GM12801 (cell line): ENCODE results near the gene NAGK.

Source experiments
- TF ChIP-seq, protein P1 (sequence below): IDR thresholded peaks from one replicate; pipeline ENCODE4 v1.5.1; 2011; ENCODE audit warnings: control low read depth; ENCODE audit not compliant: insufficient read length; ENCODE audit errors: extremely low read depth

Gene NAGK

DNA sequence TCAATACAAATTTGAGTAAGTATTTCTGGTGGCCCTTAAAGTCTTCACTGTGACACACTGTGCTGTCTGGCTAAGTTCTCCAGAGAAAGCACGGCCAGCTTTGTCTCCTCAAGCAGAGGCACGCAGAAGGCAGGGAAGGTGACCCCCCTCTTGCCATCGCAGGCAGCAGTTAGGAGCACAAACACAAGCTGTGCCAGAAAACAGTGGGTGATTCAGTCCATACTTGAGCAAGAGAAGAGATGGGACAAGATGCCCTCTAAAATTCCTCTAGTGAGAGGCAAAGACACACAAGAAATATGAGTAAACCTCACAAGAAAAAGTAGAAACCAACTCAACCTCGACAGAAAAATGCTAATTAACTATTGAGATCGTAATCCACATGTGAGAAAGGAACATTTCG, 51.7 kb downstream of the NAGK start:
- TF ChIP-seq, protein P1, sequence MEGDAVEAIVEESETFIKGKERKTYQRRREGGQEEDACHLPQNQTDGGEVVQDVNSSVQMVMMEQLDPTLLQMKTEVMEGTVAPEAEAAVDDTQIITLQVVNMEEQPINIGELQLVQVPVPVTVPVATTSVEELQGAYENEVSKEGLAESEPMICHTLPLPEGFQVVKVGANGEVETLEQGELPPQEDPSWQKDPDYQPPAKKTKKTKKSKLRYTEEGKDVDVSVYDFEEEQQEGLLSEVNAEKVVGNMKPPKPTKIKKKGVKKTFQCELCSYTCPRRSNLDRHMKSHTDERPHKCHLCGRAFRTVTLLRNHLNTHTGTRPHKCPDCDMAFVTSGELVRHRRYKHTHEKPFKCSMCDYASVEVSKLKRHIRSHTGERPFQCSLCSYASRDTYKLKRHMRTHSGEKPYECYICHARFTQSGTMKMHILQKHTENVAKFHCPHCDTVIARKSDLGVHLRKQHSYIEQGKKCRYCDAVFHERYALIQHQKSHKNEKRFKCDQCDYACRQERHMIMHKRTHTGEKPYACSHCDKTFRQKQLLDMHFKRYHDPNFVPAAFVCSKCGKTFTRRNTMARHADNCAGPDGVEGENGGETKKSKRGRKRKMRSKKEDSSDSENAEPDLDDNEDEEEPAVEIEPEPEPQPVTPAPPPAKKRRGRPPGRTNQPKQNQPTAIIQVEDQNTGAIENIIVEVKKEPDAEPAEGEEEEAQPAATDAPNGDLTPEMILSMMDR, result no peak

DNA sequence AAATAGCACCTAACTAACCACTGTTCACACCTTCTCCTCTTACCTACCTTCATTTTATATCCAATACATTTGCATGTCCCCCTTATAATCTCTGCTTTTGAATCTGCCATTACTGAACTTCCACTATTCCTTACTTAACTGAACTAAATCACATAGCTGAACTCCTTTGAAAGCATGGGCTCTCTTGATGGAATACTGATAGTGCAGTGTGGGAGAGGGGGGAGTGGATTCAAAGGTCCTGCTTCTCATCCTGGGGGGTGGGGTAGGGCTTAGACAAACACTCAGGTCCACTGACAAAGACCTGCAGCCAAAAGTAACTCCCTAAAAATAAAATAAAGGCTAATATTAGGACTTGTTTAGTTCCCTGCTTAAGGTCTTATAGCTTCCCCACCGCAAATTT, 53.0 kb downstream of the NAGK start:
- TF ChIP-seq, protein P1, result no peak

DNA sequence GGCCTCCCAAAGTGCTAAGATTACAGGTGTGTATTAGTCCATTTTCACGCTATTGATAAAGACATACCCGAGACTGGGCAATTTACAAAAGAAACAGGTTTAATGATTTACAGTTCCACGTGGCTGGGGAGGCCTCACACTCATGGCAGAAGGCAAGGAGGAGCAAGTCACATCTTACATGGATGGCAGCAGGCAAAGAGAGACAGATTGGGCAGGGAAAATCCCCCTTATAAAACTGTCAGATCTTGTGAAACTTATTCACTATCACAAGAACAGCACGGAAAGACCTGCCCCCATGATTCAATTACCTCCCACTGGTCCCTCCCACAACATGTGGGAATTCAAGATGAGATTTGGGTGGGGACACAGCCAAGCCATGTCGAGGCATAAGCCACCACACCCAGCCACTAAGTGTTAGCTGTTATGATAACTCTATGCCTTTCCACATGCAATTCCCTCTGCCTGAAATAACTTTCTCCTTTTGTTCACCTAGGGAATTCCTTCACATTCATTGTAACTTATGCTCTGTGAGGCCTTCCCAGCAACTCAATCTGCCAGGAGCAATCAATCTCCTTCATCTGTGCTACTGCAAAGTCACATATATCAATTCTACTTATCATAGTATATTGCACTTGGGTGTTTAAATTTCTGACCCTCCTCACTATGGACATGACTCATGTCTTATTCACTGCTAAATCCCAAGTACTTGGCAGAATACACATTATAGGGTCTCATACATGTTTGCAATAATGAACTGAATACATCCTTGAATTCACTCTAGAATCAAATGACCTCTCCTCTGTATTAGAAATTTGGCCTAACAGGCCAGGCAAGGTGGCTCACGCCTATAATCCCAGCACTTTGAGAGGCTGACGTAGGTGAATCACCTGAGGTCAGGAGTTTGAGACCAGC, 54.2 kb downstream of the NAGK start:
- TF ChIP-seq, protein P1, result no peak

DNA sequence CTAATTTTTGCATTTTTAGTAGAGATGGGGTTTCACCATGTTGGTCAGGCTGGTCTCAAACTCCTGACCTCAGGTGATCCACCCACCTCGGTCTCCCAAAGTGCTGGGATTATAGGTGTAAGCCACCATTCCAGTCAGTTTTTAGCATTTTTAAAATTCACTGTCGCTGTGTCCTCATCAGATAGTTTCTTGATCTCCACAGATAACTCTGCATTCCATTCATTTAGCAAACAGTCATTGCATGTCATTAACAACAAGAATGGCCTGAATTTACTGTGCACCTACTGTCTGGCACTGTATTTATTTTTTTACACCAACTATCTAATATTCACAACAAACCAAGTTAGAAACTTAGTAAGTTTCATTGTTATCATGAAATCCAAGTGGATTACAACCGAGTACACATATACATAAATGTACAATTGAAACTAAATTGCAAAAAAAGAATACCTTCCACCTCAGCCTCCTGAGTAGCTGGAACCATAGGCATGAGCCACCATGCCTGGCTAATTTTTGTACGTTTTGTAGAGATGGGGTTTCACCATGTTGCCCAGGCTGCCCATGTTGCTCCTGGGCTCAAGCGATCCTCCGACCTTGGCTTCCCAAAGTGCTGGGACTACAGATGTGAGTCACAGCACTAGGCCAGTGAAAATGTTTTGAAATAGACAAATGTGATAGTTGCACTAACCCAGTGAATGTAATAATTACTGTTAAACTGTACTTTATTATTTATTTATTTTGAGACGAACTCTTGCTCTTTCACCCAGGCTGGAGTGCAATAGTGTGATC, 57.3 kb downstream of the NAGK start:
- TF ChIP-seq, protein P1, result no peak

DNA sequence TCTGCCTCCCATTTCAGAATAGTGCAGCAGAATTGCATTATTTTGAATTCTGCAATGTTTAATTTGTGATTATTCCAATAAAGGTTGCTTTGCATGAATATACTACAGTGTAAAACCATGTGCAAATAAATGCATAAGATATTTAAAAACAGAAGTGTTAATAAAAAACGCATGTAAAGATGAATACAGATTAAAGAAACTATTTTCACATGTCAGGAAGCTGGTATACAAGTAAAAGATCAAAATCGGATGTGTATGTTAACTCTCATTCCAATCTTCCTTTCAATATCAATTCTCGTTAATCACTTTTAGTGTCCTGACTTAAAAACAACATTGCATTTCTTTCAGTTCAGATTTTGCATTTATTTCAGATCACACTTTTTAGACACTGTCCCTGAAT, 58.5 kb downstream of the NAGK start:
- TF ChIP-seq, protein P1, result no peak
